Activated gamma-delta T cell (primary cell): Measurements from ENCODE around the gene ACVRL1.
"Not testable (repeated sequence)": the region's sequence is repeated elsewhere in the genome, so short reads cannot be mapped to it uniquely, and the experiment has no call there.

Experiments used
- DNase-seq: peaks from one replicate; lab custom pipeline; 2025; lab: John Stamatoyannopoulos, UW

The ACVRL1 gene

GRCh38 chr12:51874000-51874399 is 33.3 kb upstream of the ACVRL1 start:
- no peak for DNase-seq

- DNase-seq, result no peak
Observed at GRCh38 chr12:51874486-51874885, 32.8 kb upstream of the ACVRL1 start.

- no peak for DNase-seq
Observed at GRCh38 chr12:51879102-51879501, 28.2 kb upstream of the ACVRL1 start.

- DNase-seq, result no peak
Observed at GRCh38 chr12:51883295-51883694, 24.0 kb upstream of the ACVRL1 start.

- DNase-seq, result no peak
Observed at GRCh38 chr12:51883998-51884675, 23.2 kb upstream of the ACVRL1 start.

- DNase-seq, result no peak
Observed at GRCh38 chr12:51884676-51885229, 22.6 kb upstream of the ACVRL1 start.

GRCh38 chr12:51885294-51886020 is 21.8 kb upstream of the ACVRL1 start:
- DNase-seq, result not testable (repeated sequence)

- DNase-seq, result no peak
Observed at GRCh38 chr12:51886021-51886710, 21.1 kb upstream of the ACVRL1 start.

- no peak for DNase-seq
Observed at GRCh38 chr12:51887476-51888315, 19.6 kb upstream of the ACVRL1 start, which contains the start of gene ANKRD33. TSS of gene ANKRD33 (plus strand) at chr12:51888103. CDS start at chr12:51888187, 84 bp downstream.

GRCh38 chr12:51888316-51889215 is 18.7 kb upstream of the ACVRL1 start:
- DNase-seq, result no peak

- DNase-seq, result no peak
Observed at GRCh38 chr12:51889216-51890132, 17.8 kb upstream of the ACVRL1 start.

- no peak for DNase-seq
Observed at GRCh38 chr12:51890133-51890464, 17.2 kb upstream of the ACVRL1 start.

GRCh38 chr12:51890511-51891171 is 16.7 kb upstream of the ACVRL1 start:
- DNase-seq, result no peak

- no peak for DNase-seq
Observed at GRCh38 chr12:51891843-51892242, 15.5 kb upstream of the ACVRL1 start.

GRCh38 chr12:51893786-51894185 is 13.5 kb upstream of the ACVRL1 start:
- no peak for DNase-seq

- no peak for DNase-seq
Observed at GRCh38 chr12:51895378-51896135, 11.7 kb upstream of the ACVRL1 start.

GRCh38 chr12:51896236-51896635 is 11.1 kb upstream of the ACVRL1 start:
- DNase-seq, result no peak

- no peak for DNase-seq
Observed at GRCh38 chr12:51897181-51897580, 10.1 kb upstream of the ACVRL1 start.
